Left lung (tissue), 10 donors: Measurements from ENCODE around the gene ZBTB25. TPM values are rescaled to one million over a fixed set of nuclear protein-coding genes. Genes with fewer than 3 reads are reported as not detected.

Source experiments
- ATAC-seq: fragments of 200-7000 bp; cut with Tn5 transposase; one replicate; pipeline ENCODE4 v1.9.1; 2020; ENCODE audit warnings: moderate library complexity
- DNase-seq, 4 donors: peaks; one replicate each; pipeline ENCODE4 v3.0.0-alpha.2; 2013 to 2020
- H3K27ac ChIP-seq, 2 donors: fragments of 200-600 bp; sonication (generic) in 1 of 2; one replicate each; pipeline versions ENCODE4 v1.5.0 to v1.8.0; 2020 to 2021
- H3K27me3 ChIP-seq, 2 donors: fragments of 200-600 bp; sonication (generic) in 1 of 2; one replicate each; pipeline versions ENCODE4 v1.5.0 to v1.8.0; 2020 to 2021
- H3K36me3 ChIP-seq, 2 donors: fragments of 200-600 bp; sonication (generic) in 1 of 2; one replicate each; pipeline versions ENCODE4 v1.5.0 to v1.8.0; 2020 to 2021
- H3K4me1 ChIP-seq, 2 donors: fragments of 200-600 bp; one replicate each; pipeline ENCODE4 v1.8.0; 2021
- H3K4me3 ChIP-seq, 2 donors: fragments of 200-600 bp; sonication (generic) in 1 of 2; one replicate each; pipeline versions ENCODE4 v1.5.0 to v1.8.0; 2020 to 2021; ENCODE audit warnings: mild to moderate bottlenecking in 1 of 2
- H3K9me3 ChIP-seq, 2 donors: fragments of 200-600 bp; sonication (generic) in 1 of 2; one replicate each; pipeline versions ENCODE4 v1.5.0 to v1.8.0; 2020 to 2021
- intact Hi-C, 2 donors: fragments of 100-400 bp; cut with DNase I; formaldehyde crosslinking; loops; one replicate each; pipeline versions ENCODE4 v1.11.2 to v1.14.2; 2022
- polyA plus RNA-seq, 6 donors: library from polyadenylated mRNA; unstranded; fragments of 120-200 nt; gene quantifications; one replicate each; pipeline ENCODE4 v1.2.1, GENCODE V29; 2013; ENCODE audit not compliant: insufficient read length in 6 of 6
- total RNA-seq, 2 donors: library from RNA; stranded (reverse); fragmentation: NEBNext Ultra II Directional; extraction: Animal tissue kit (Norgen Biotek cat#: 25700); gene quantifications; one replicate each; pipeline ENCODE4 v1.2.1, GENCODE V29; 2021
- TF ChIP-seq, protein P1 (sequence below), 2 donors: fragments of 200-600 bp; sonication (generic) in 1 of 2; IDR thresholded peaks; one replicate each; pipeline versions ENCODE4 v1.5.0 to v1.8.0; 2021; ENCODE audit warnings: antibody characterized with exemption in 2 of 2
- donor health status: DM: no; HTN: yes; CAD: no.
- donor health status: DM: no; HTN: no; CAD: no.

The ZBTB25 gene
- total and polyA plus RNA-seq, 8 donors, result 10.1 to 18.5 (median 13.7) TPM

DNA sequence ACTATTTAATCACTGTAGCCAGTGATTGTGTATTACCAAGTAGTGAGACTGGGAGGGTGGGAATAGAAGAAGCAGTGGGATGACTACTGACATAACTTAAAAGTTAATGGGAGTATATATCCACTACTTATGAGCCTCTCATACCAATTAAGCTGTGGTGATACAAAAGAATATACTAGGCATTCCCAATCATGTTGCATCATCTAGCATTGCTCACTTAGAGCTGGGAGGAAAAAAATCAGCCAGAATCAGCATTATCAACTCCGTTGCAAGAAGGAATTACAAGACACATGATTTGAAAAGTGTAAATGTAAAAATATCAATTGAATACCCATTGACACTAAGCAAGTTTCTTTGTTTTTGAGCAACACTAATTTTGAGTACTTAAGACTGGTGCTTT, 45.4 kb upstream of the ZBTB25 start:
- TF ChIP-seq, protein P1, sequence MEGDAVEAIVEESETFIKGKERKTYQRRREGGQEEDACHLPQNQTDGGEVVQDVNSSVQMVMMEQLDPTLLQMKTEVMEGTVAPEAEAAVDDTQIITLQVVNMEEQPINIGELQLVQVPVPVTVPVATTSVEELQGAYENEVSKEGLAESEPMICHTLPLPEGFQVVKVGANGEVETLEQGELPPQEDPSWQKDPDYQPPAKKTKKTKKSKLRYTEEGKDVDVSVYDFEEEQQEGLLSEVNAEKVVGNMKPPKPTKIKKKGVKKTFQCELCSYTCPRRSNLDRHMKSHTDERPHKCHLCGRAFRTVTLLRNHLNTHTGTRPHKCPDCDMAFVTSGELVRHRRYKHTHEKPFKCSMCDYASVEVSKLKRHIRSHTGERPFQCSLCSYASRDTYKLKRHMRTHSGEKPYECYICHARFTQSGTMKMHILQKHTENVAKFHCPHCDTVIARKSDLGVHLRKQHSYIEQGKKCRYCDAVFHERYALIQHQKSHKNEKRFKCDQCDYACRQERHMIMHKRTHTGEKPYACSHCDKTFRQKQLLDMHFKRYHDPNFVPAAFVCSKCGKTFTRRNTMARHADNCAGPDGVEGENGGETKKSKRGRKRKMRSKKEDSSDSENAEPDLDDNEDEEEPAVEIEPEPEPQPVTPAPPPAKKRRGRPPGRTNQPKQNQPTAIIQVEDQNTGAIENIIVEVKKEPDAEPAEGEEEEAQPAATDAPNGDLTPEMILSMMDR (IDR thresholded peaks at IDR 0.05), result no peak
- Histone ChIP-seq H3K36me3 (no peaks in the 10 kb centered on the region), H3K27ac (no peak overlapping the region), H3K9me3 (no peaks in the 10 kb centered on the region), H3K27me3 (peaks cover 11 to 43% of the 10 kb centered on the region in 2 donors), H3K4me3 (no peak overlapping the region), H3K4me1 (peaks cover 0 to 13% of the 10 kb centered on the region in 2 donors)
- intact Hi-C loops, result loop anchor here in 1 of 2 donors (10.0 kb wide), 1 partner anchor 86 kb away; no protein-coding TSS in a partner anchor
- DNase-seq (no peak), ATAC-seq (no peak)

GRCh38 chr14:64544607-64545312, 41.1 kb upstream of the ZBTB25 start:
- Histone ChIP-seq H3K4me1 (peaks cover 3 to 27% of the 10 kb centered on the region in 2 donors), H3K36me3 (no peaks in the 10 kb centered on the region), H3K27me3 (peaks cover 19 to 56% of the 10 kb centered on the region in 2 donors), H3K9me3 (peaks cover 0 to 7% of the 10 kb centered on the region in 2 donors), H3K4me3 (no peak overlapping the region), H3K27ac (no peak overlapping the region)
- no peak for DNase-seq
- TF ChIP-seq, protein P1 (IDR thresholded peaks at IDR 0.05), result no peak
- no peak for ATAC-seq
- intact Hi-C loops, result loop anchor here in 1 of 2 donors (10.0 kb wide), 1 partner anchor 90 kb away; no protein-coding TSS in a partner anchor

GRCh38 chr14:64542836-64543201, 39.2 kb upstream of the ZBTB25 start:
- intact Hi-C loops, result loop anchor here in 1 of 2 donors (10.0 kb wide), 1 partner anchor 92 kb away; no protein-coding TSS in a partner anchor
- Histone ChIP-seq H3K36me3 (no peaks in the 10 kb centered on the region), H3K27ac (no peak overlapping the region), H3K27me3 (peaks cover 14 to 49% of the 10 kb centered on the region in 2 donors), H3K4me1 (peaks cover 3 to 28% of the 10 kb centered on the region in 2 donors), H3K9me3 (peaks cover 0 to 7% of the 10 kb centered on the region in 2 donors), H3K4me3 (peak overlapping the region; percentile 12 to 18)
- DNase-seq (no peak), ATAC-seq (no peak)
- TF ChIP-seq, protein P1 (IDR thresholded peaks at IDR 0.05), result no peak

- H3K9me3 ChIP-seq, result peaks cover 0 to 7% of the 10 kb centered on the region in 2 donors
- peaks cover 3 to 28% of the 10 kb centered on the region in 2 donors for H3K4me1 ChIP-seq
- DNase-seq (no peak), ATAC-seq (no peak)
- H3K27me3 ChIP-seq, result peaks cover 14 to 49% of the 10 kb centered on the region in 2 donors
- TF ChIP-seq, protein P1 (IDR thresholded peaks at IDR 0.05), result no peak
- no peak overlapping the region for H3K27ac ChIP-seq
- no peaks in the 10 kb centered on the region for H3K36me3 ChIP-seq
- intact Hi-C loops, result loop anchor here in 1 of 2 donors (10.0 kb wide), 1 partner anchor 93 kb away; no protein-coding TSS in a partner anchor
- H3K4me3 ChIP-seq, result peak overlapping the region; percentile 12 to 18
Measured at GRCh38 chr14:64541972-64542835, 38.6 kb upstream of the ZBTB25 start.
